Anterior cingulate cortex (tissue), 58 donors: Measurements from ENCODE around the gene FGFR4.
A peak's percentile ranks its signal among the peaks of the same experiment; 100 is the strongest.

Experiments
- DNase-seq, 58 donors: peaks; one replicate each; lab custom pipeline; 2025; lab: John Stamatoyannopoulos, UW

FGFR4 gene

GRCh38 chr5:177130211-177131018 lies 43.7 kb downstream of the FGFR4 start:
- DNase-seq, result no peak

- no peak for DNase-seq
Measured at GRCh38 chr5:177131019-177131320, 44.3 kb downstream of the FGFR4 start.

GRCh38 chr5:177131352-177132135 lies 44.8 kb downstream of the FGFR4 start:
- DNase-seq, result no peak

GRCh38 chr5:177132136-177133095 lies 45.7 kb downstream of the FGFR4 start:
- peak in 43 of 58 donors; percentile 41 to 84 (median 65) for DNase-seq

GRCh38 chr5:177133096-177133852 lies 46.6 kb downstream of the FGFR4 start, which contains the start of gene NSD1:
Gene NSD1 (plus strand): TSS chr5:177133773. CDS start chr5:177135104, 1,331 bp downstream.
- peak; percentile 37 to 95 (median 90) for DNase-seq

- peak in 43 of 58 donors; percentile 16 to 80 (median 64) for DNase-seq
Measured at GRCh38 chr5:177133853-177134696, 47.4 kb downstream of the FGFR4 start.

GRCh38 chr5:177134697-177135225 lies 48.0 kb downstream of the FGFR4 start:
- no peak for DNase-seq

- DNase-seq, result no peak
Measured at GRCh38 chr5:177140312-177140711, 53.6 kb downstream of the FGFR4 start.

GRCh38 chr5:177141496-177141895 lies 54.8 kb downstream of the FGFR4 start:
- no peak for DNase-seq

- no peak for DNase-seq
Measured at GRCh38 chr5:177142098-177142611, 55.4 kb downstream of the FGFR4 start.

GRCh38 chr5:177142778-177143177 lies 56.1 kb downstream of the FGFR4 start:
- DNase-seq, result no peak

- no peak for DNase-seq
Measured at GRCh38 chr5:177146891-177147638, 60.4 kb downstream of the FGFR4 start.
